Endothelial cell of umbilical vein (primary cell): ENCODE results near the gene NEMP2. TPM values are rescaled to one million over a fixed set of nuclear protein-coding genes. Genes with fewer than 3 reads are reported as not detected.

Experiments used
- BruUV-seq: library from RNA; stranded (reverse); fragments of 400-500 nt; replicated peaks from 2 replicates; lab custom pipeline; 2021; lab: Mats Ljungman, UMichigan
- CTCF ChIA-PET: fragments of 300-600, 350-600 bp; sonication (Branson Sonifier 250); formaldehyde crosslinking; loops from one replicate; lab custom pipeline; 2021; ENCODE audit warnings: antibody characterized with exemption, inconsistent platforms; lab: Charles Lee
- POLR2A ChIA-PET: fragments of 300-600, 350-600 bp; sonication (Branson Sonifier 250); formaldehyde crosslinking; loops from one replicate; lab custom pipeline; 2021; ENCODE audit warnings: antibody characterized with exemption, inconsistent platforms; lab: Charles Lee
- DNase-seq: peaks from one replicate; pipeline ENCODE4 v3.0.0-alpha.2; 2011; ENCODE audit warnings: low read depth, low spot score
- FAIRE-seq: peaks from 2 replicates; lab custom pipeline; 2011; peaks lifted over from hg19 to GRCh38; lab: Jason Lieb, UNC
- H2AFZ ChIP-seq: 2 replicates; pipeline ENCODE4 v1.6.0; 2012; ENCODE audit warnings: low read depth, low read length, control low read depth, inconsistent platforms
- H3K27ac ChIP-seq: 2 replicates; pipeline ENCODE4 v1.5.1; 2011; ENCODE audit warnings: low read depth, mild to moderate bottlenecking, control low read depth, low read length, moderate library complexity; ENCODE audit not compliant: insufficient read depth
- H3K27me3 ChIP-seq, 2 experiments: 2 replicates each; pipeline versions ENCODE4 v1.6.0 to v1.6.1; 2011; ENCODE audit warnings: low read length in 2 of 2, mixed read lengths in 1 of 2; ENCODE audit not compliant: control insufficient read depth in 2 of 2, insufficient read depth in 2 of 2
- H3K36me3 ChIP-seq, 2 experiments: 2 replicates in 1 of 2; 3 replicates in 1 of 2; pipeline ENCODE4 v1.5.1; 2011; ENCODE audit warnings: low read length in 2 of 2, mild to moderate bottlenecking in 1 of 2, moderate library complexity in 1 of 2; ENCODE audit not compliant: control insufficient read depth in 2 of 2, insufficient read depth in 2 of 2; ENCODE audit errors: extremely low read depth in 1 of 2
- H3K4me1 ChIP-seq: 3 replicates; pipeline ENCODE4 v1.5.1; 2011; ENCODE audit warnings: mild to moderate bottlenecking, low read length; ENCODE audit not compliant: control insufficient read depth, insufficient read depth; ENCODE audit errors: extremely low read depth
- H3K4me2 ChIP-seq: 2 replicates; pipeline ENCODE4 v1.6.1; 2011; ENCODE audit warnings: low read length, control low read depth, mixed read lengths; ENCODE audit not compliant: insufficient read depth
- H3K4me3 ChIP-seq, 3 experiments: fragments of 200-600 bp in 1 of 3; sonication (generic), shearing (Covaris generic) in 1 of 3; replicated peaks in 1 of 3; 2 replicates each; pipeline ENCODE4 v1.5.1; 2011 to 2016; ENCODE audit warnings: control low read depth in 3 of 3, low read length in 3 of 3, mild to moderate bottlenecking in 2 of 3, inconsistent platforms in 1 of 3, low read depth in 1 of 3, moderate library complexity in 1 of 3; ENCODE audit not compliant: insufficient read depth in 1 of 3
- H3K79me2 ChIP-seq: 2 replicates; pipeline ENCODE4 v1.6.0; 2012; ENCODE audit warnings: low read length, inconsistent platforms; ENCODE audit not compliant: control insufficient read depth, insufficient read depth
- H3K9ac ChIP-seq: replicated peaks from 2 replicates; pipeline ENCODE3; 2011; ENCODE audit warnings: low read length, control low read depth; ENCODE audit not compliant: insufficient read depth; ENCODE audit errors: extremely low read depth
- H3K9me1 ChIP-seq: replicated peaks from 3 replicates; pipeline ENCODE4 v1.6.0; 2011; ENCODE audit warnings: mild to moderate bottlenecking, low read length; ENCODE audit not compliant: control insufficient read depth, insufficient read depth; ENCODE audit errors: extremely low read depth
- H3K9me3 ChIP-seq: replicated peaks from 2 replicates; pipeline ENCODE4 v1.5.1; 2012; ENCODE audit warnings: low read length, inconsistent platforms; ENCODE audit not compliant: control insufficient read depth, insufficient read depth
- H4K20me1 ChIP-seq: replicated peaks from 2 replicates; pipeline ENCODE3; 2011; ENCODE audit warnings: mild to moderate bottlenecking, low read length; ENCODE audit not compliant: control insufficient read depth, insufficient read depth; ENCODE audit errors: extremely low read depth
- CTCF ChIP-seq, 2 donors: IDR thresholded peaks; 1 replicate in 1 of 2; 2 replicates in 1 of 2; pipeline ENCODE4 v1.5.1; 2011; ENCODE audit warnings: low read length in 2 of 2, mild to moderate bottlenecking in 2 of 2, moderate library complexity in 2 of 2, control low read depth in 1 of 2, inconsistent platforms in 1 of 2, low read depth in 1 of 2; ENCODE audit not compliant: insufficient read depth in 1 of 2; ENCODE audit errors: extremely low read depth in 1 of 2
- EZH2 ChIP-seq: IDR thresholded peaks from 2 replicates; pipeline ENCODE4 v1.6.1; 2012; ENCODE audit warnings: borderline replicate concordance, low read depth, mild to moderate bottlenecking, moderate library complexity, low read length, inconsistent platforms; ENCODE audit not compliant: severe bottlenecking
- FOS ChIP-seq: IDR thresholded peaks from 2 replicates; pipeline ENCODE4 v1.6.1; 2011; ENCODE audit warnings: mild to moderate bottlenecking, low read length, moderate library complexity, borderline replicate concordance; ENCODE audit not compliant: insufficient read depth
- GATA2 ChIP-seq: IDR thresholded peaks from 2 replicates; pipeline ENCODE4 v1.7.0; 2011; ENCODE audit warnings: low read depth, mild to moderate bottlenecking, moderate library complexity, mixed read lengths, low read length; ENCODE audit not compliant: insufficient read length, insufficient read depth
- JUN ChIP-seq: IDR thresholded peaks from 2 replicates; pipeline ENCODE4 v1.6.1; 2011; ENCODE audit warnings: borderline replicate concordance, low read depth; ENCODE audit not compliant: insufficient read length, insufficient read depth
- MAX ChIP-seq: IDR thresholded peaks from 2 replicates; pipeline ENCODE4 v1.6.1; 2011; ENCODE audit not compliant: insufficient read depth, insufficient read length
- MYC ChIP-seq: IDR thresholded peaks from one replicate; pipeline ENCODE4 v1.6.1; 2011; ENCODE audit warnings: mild to moderate bottlenecking, low read depth, low read length
- POLR2A ChIP-seq: IDR thresholded peaks from 2 replicates; pipeline ENCODE4 v1.6.1; 2012; ENCODE audit warnings: low read depth, mild to moderate bottlenecking, control low read depth, low read length
- POLR2AphosphoS5 ChIP-seq: IDR thresholded peaks from 2 replicates; pipeline ENCODE4 v1.6.1; 2012; ENCODE audit warnings: low read depth, mild to moderate bottlenecking, control low read depth, low read length, moderate library complexity; ENCODE audit not compliant: insufficient read depth
- dilution Hi-C: fragments of 300-500 bp; cut with MboI; formaldehyde crosslinking; loops from one replicate; pipeline ENCODE4 v1.15.0; 2019; ENCODE audit warnings: low sequenced_read_pairs; ENCODE audit not compliant: extremely low pct_ligation_motif_present
- intact Hi-C: fragments of 100-400 bp; cut with micrococcal nuclease; formaldehyde crosslinking; loops from one replicate; pipeline ENCODE4 v1.10.0; 2022
- polyA plus RNA-seq, 4 experiments: library from polyadenylated mRNA; depleted of rRNA in 3 of 4; stranded (reverse) in 3 of 4; unstranded in 1 of 4; fragments of >200 nt; gene quantifications; 2 replicates each; pipeline versions ENCODE4 v1.2.1 to v1.2.3, GENCODE V29; 2011 to 2012; ENCODE audit warnings: missing spikeins in 1 of 4
- total RNA-seq: library from RNA; stranded (reverse); gene quantifications from 2 replicates; pipeline ENCODE4 v1.2.3, GENCODE V29; 2021

Gene NEMP2
- total and polyA plus RNA-seq, 2 donors (not counting 3 experiments of a cell fraction or from before 2014, with no cell fraction given), result 3.1 to 8.4 TPM

GRCh38 chr2:190465060-190465459 lies 69.5 kb downstream of the NEMP2 start:
- no peaks in the 10 kb centered on the region for H3K27me3 ChIP-seq
- H3K4me2 ChIP-seq, result no peak overlapping the region
- dilution Hi-C loops (no loop called here), intact Hi-C loops (loop anchor here (2.0 kb wide), 1 partner anchor 14 kb away; no protein-coding TSS in a partner anchor)
- no peaks in the 10 kb centered on the region for H3K36me3 ChIP-seq
- H4K20me1 ChIP-seq, result no peaks in the 10 kb centered on the region
- no peaks in the 10 kb centered on the region for H3K9me3 ChIP-seq
- peaks cover 9% of the 10 kb centered on the region for H3K4me1 ChIP-seq
- no peak overlapping the region for H3K9ac ChIP-seq
- DNase-seq (no peak), FAIRE-seq (no peak)
- no peaks in the 10 kb centered on the region for H3K79me2 ChIP-seq
- no peak overlapping the region for H3K27ac ChIP-seq
- no TSS peak for BruUV-seq
- H3K4me3 ChIP-seq, result no peak overlapping the region
- H2AFZ ChIP-seq, result no peak overlapping the region
- CTCF ChIA-PET, result no interaction called here
- POLR2A ChIA-PET, result no interaction called here
- no peak for TF ChIP-seq CTCF (IDR thresholded peaks at IDR 0.05; ENCODE audit: extremely low read depth in 1 of 2, insufficient read depth in 1 of 2, low read depth in 1 of 2, low read length in 2 of 2)
- TF ChIP-seq FOS, result no peak
- TF ChIP-seq MYC, result no peak
- no peak for TF ChIP-seq MAX
- no peak for TF ChIP-seq JUN
- no peak for TF ChIP-seq EZH2
- TF ChIP-seq POLR2AphosphoS5, result no peak
- no peak for TF ChIP-seq GATA2
- no peak for TF ChIP-seq POLR2A
- H3K9me1 ChIP-seq, result no peaks in the 10 kb centered on the region
